Activated CD8-positive, alpha-beta memory T cell treated with anti-CD3 and anti-CD28 coated beads, Interleukin-2, amount 10 ng/mL, durations not matched to agents 7 days and 5 days (primary cell): ENCODE measurements around the gene BICRA. TPM values are rescaled to one million over a fixed set of nuclear protein-coding genes. Genes with fewer than 3 reads are reported as not detected.

Experiments used
- ATAC-seq: fragments of 150-1000 bp; cut with Tn5 transposase; one replicate; pipeline ENCODE4 v1.10.0; 2021; ENCODE audit warnings: moderate library complexity
- CTCF ChIA-PET: fragments of 350-600 bp; sonication (Branson Sonifier 250); formaldehyde crosslinking; loops from one replicate; lab custom pipeline; 2021; ENCODE audit warnings: antibody characterized with exemption; lab: Charles Lee
- DNase-seq: peaks from one replicate; pipeline ENCODE4 v3.0.0-alpha.2; 2020
- H3K27ac Mint-ChIP-seq: one replicate; pipeline ENCODE4 v1.8.0; 2021; ENCODE audit warnings: mild to moderate bottlenecking, mixed read lengths
- H3K27me3 Mint-ChIP-seq: one replicate; pipeline ENCODE4 v1.8.0; 2021; ENCODE audit warnings: mixed read lengths
- H3K36me3 Mint-ChIP-seq: one replicate; pipeline ENCODE4 v1.8.0; 2021; ENCODE audit warnings: mild to moderate bottlenecking, mixed read lengths
- H3K4me1 Mint-ChIP-seq: one replicate; pipeline ENCODE4 v1.8.0; 2021; ENCODE audit warnings: mixed read lengths
- H3K4me3 Mint-ChIP-seq: one replicate; pipeline ENCODE4 v1.8.0; 2021; ENCODE audit warnings: mild to moderate bottlenecking, moderate library complexity, mixed read lengths
- H3K9me3 Mint-ChIP-seq: one replicate; pipeline ENCODE4 v1.8.0; 2022; ENCODE audit warnings: low read depth, mixed read lengths
- total RNA-seq, 2 experiments: library from RNA; stranded (reverse); gene quantifications; one replicate each; pipeline ENCODE4 v1.2.3, GENCODE V29; 2021

Gene BICRA
- total RNA-seq, 2 experiments from 2014 or later: 16.6 to 20.7 TPM

GRCh38 chr19:47686679-47687450, 77.9 kb downstream of the BICRA start:
- Mint-ChIP-seq H3K4me3 (no peak overlapping the region), H3K27me3 (no peaks in the 10 kb centered on the region), H3K4me1 (no peaks in the 10 kb centered on the region), H3K36me3 (no peaks in the 10 kb centered on the region), H3K27ac (no peak overlapping the region), H3K9me3 (no peaks in the 10 kb centered on the region)
- no peak for DNase-seq
- no peak for ATAC-seq
- CTCF ChIA-PET: interaction anchor here (1.2 to 2.7 kb wide), 3 partner anchors 9 to 250 kb away, joined by 3 to 8 read pairs (median 4); no protein-coding TSS in a partner anchor

DNA sequence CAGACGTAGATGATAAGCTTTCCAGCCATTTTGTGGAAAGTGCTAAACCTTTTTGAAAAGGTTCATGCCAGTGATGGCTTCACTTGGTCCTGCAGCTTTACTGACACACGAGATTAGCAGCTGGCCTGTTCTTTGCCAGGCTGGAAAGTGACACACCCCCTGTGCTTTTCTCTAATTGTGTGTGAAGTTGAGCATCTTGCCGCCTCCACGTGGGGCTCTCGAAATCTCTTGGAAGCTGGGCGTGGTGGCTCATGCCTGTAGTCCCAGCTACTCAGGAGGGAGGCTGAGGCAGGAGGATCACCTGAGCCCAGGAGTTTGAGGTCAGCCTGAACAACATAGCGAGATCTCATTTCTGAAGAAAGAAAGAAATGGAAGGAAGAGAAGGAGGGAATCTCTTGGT, 79.0 kb downstream of the BICRA start:
- H3K36me3 Mint-ChIP-seq: no peaks in the 10 kb centered on the region
- CTCF ChIA-PET: interaction anchor here (0.8 to 2.7 kb wide), 4 partner anchors 8 to 251 kb away, joined by 3 to 8 read pairs (median 5); no protein-coding TSS in a partner anchor
- no peak overlapping the region for H3K27ac Mint-ChIP-seq
- DNase-seq: no peak
- H3K4me1 Mint-ChIP-seq: no peaks in the 10 kb centered on the region
- ATAC-seq: no peak
- no peaks in the 10 kb centered on the region for H3K27me3 Mint-ChIP-seq
- H3K4me3 Mint-ChIP-seq: no peak overlapping the region
- no peaks in the 10 kb centered on the region for H3K9me3 Mint-ChIP-seq

DNA sequence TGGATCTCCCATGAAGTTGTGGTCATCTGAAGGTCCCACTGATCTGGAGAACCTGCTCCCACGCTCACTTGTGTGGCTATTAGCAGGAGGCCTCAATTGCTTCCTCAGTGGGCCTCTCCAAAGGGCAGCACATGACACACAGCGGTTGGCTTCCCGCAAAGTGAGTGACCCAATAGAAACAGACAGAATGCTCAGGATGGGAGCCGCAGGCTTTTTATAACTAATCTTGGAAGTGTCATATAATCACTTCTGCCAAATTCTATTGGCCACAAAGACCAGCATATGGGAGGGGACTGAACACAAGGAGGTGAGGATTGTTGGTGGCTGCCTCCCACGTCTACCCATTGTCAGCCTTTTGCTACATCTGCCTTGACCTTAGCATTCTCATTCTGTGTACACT, 82.2 kb downstream of the BICRA start:
- Mint-ChIP-seq H3K9me3 (no peaks in the 10 kb centered on the region), H3K27me3 (no peaks in the 10 kb centered on the region), H3K27ac (no peak overlapping the region), H3K4me1 (no peaks in the 10 kb centered on the region), H3K4me3 (no peak overlapping the region), H3K36me3 (no peaks in the 10 kb centered on the region)
- DNase-seq (no peak), ATAC-seq (no peak)
- CTCF ChIA-PET: interaction anchor here (1.2 to 1.7 kb wide), 3 partner anchors 8 to 22 kb away, joined by 3 to 6 read pairs (median 5); no protein-coding TSS in a partner anchor

DNA sequence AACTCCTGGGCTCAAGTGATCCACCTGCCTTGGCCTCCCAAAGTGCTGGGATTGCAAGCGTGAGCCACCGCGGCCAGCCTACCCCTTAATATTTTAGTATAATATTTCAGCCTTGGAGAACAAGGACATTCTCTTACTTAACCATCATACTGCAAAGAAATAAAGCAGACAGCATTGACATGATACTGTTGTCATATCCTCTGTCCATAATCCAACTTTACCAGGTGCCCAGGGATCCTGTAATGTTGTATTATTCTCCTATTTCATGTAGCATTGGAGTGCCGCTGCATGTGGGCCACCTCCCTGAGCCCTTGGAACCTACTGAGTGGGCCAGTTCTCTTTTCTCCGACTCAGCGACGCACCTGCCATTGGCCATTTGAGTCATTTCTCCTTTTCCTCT, 82.8 kb downstream of the BICRA start:
- Mint-ChIP-seq H3K27me3 (no peaks in the 10 kb centered on the region), H3K36me3 (no peaks in the 10 kb centered on the region), H3K4me3 (no peak overlapping the region), H3K4me1 (no peaks in the 10 kb centered on the region), H3K27ac (no peak overlapping the region), H3K9me3 (no peaks in the 10 kb centered on the region)
- ATAC-seq: no peak
- CTCF ChIA-PET: no interaction called here
- no peak for DNase-seq

- H3K4me3 Mint-ChIP-seq: no peak overlapping the region
- peaks cover 2% of the 10 kb centered on the region for H3K4me1 Mint-ChIP-seq
- no peak overlapping the region for H3K27ac Mint-ChIP-seq
- H3K36me3 Mint-ChIP-seq: peaks cover 2% of the 10 kb centered on the region
- DNase-seq (no peak), ATAC-seq (no peak)
- H3K27me3 Mint-ChIP-seq: no peaks in the 10 kb centered on the region
- H3K9me3 Mint-ChIP-seq: no peaks in the 10 kb centered on the region
- CTCF ChIA-PET: no interaction called here
Observed at GRCh38 chr19:47693489-47693888, 84.6 kb downstream of the BICRA start.

- Mint-ChIP-seq H3K4me3 (no peak overlapping the region), H3K4me1 (peaks cover 2% of the 10 kb centered on the region), H3K36me3 (peaks cover 2% of the 10 kb centered on the region), H3K27me3 (no peaks in the 10 kb centered on the region), H3K9me3 (no peaks in the 10 kb centered on the region), H3K27ac (no peak overlapping the region)
- CTCF ChIA-PET: no interaction called here
- ATAC-seq (no peak), DNase-seq (no peak)
Observed at GRCh38 chr19:47693903-47694302, 85.0 kb downstream of the BICRA start.

GRCh38 chr19:47694466-47695273, 85.7 kb downstream of the BICRA start:
- H3K4me3 Mint-ChIP-seq: no peak overlapping the region

GRCh38 chr19:47695533-47696262, 86.8 kb downstream of the BICRA start:
- H3K36me3 Mint-ChIP-seq: peaks cover 2% of the 10 kb centered on the region
- CTCF ChIA-PET: interaction anchor here (0.6 to 19.1 kb wide), 5 partner anchors 8 to 809 kb away, joined by 3 to 408 read pairs (median 4); partner anchors contain the start of gene EHD2

More at GRCh38 chr19:47694466-47695273, 85.7 kb downstream of the BICRA start:
- CTCF ChIA-PET: interaction anchor here (1.2 to 19.1 kb wide), 2 partner anchors 12 to 260 kb away, joined by 3 to 408 read pairs; no protein-coding TSS in a partner anchor
- Mint-ChIP-seq H3K27ac (no peak overlapping the region), H3K27me3 (no peaks in the 10 kb centered on the region), H3K9me3 (no peaks in the 10 kb centered on the region), H3K4me1 (peaks cover 2% of the 10 kb centered on the region), H3K36me3 (peaks cover 2% of the 10 kb centered on the region)
- no peak for ATAC-seq
- DNase-seq: no peak

DNA sequence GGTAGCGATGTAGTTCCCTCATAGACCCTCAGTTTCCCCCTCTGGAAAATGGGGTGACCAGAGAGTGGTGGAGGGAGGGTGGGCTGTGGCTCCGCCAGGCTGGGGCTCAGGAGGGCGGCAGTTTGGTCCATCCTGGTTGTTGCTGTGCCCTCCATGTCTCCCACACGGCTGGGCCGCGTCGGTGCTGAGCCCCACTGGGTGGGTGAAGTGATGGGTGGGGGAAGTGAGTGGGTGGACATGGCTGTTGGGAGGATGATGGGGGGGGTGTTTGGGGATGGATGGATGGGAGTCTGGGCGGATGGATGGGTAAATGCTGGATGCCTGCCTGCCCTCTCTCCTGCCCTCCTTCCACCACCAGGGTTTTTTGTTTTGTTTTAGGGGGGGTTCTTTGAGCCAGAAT, 87.7 kb downstream of the BICRA start:
- DNase-seq: no peak
- Mint-ChIP-seq H3K4me1 (peaks cover 2% of the 10 kb centered on the region), H3K36me3 (peaks cover 2% of the 10 kb centered on the region), H3K27me3 (no peaks in the 10 kb centered on the region), H3K9me3 (no peaks in the 10 kb centered on the region), H3K27ac (no peak overlapping the region), H3K4me3 (no peak overlapping the region)
- CTCF ChIA-PET: interaction anchor here (0.6 to 19.1 kb wide), 4 partner anchors 9 to 809 kb away, joined by 3 to 408 read pairs (median 4); no protein-coding TSS in a partner anchor
- no peak for ATAC-seq

More at GRCh38 chr19:47695533-47696262, 86.8 kb downstream of the BICRA start:
- Mint-ChIP-seq H3K4me3 (no peak overlapping the region), H3K9me3 (no peaks in the 10 kb centered on the region), H3K27me3 (no peaks in the 10 kb centered on the region), H3K4me1 (peaks cover 2% of the 10 kb centered on the region), H3K27ac (no peak overlapping the region)
- DNase-seq: no peak
- no peak for ATAC-seq

GRCh38 chr19:47697863-47698609, 89.1 kb downstream of the BICRA start:
- DNase-seq: peak; percentile 71
- ATAC-seq: peak; percentile 81
- Mint-ChIP-seq H3K27me3 (no peaks in the 10 kb centered on the region), H3K27ac (no peak overlapping the region), H3K9me3 (no peaks in the 10 kb centered on the region), H3K4me1 (peaks cover 2% of the 10 kb centered on the region), H3K4me3 (no peak overlapping the region), H3K36me3 (peaks cover 2% of the 10 kb centered on the region)
- CTCF ChIA-PET: interaction anchor here (0.8 to 19.1 kb wide), 18 partner anchors 10 to 349 kb away, joined by 3 to 408 read pairs (median 4); partner anchors contain the start of genes DHX34, KPTN and NAPA

GRCh38 chr19:47698631-47699359, 89.9 kb downstream of the BICRA start:
- CTCF ChIA-PET: interaction anchor here (0.8 to 19.1 kb wide), 25 partner anchors 8 to 350 kb away, joined by 3 to 408 read pairs (median 4); partner anchors contain the start of genes DHX34, EHD2, KPTN and NAPA
- no peaks in the 10 kb centered on the region for H3K27me3 Mint-ChIP-seq
- no peak for ATAC-seq
- H3K9me3 Mint-ChIP-seq: no peaks in the 10 kb centered on the region
- H3K36me3 Mint-ChIP-seq: peaks cover 2% of the 10 kb centered on the region
- H3K4me1 Mint-ChIP-seq: peaks cover 2% of the 10 kb centered on the region
- no peak for DNase-seq
- H3K4me3 Mint-ChIP-seq: no peak overlapping the region
- H3K27ac Mint-ChIP-seq: no peak overlapping the region
